Measurements from ENCODE around the gene MGLL.
A peak's percentile ranks its signal among the peaks of the same experiment; 100 is the strongest.

Gene MGLL

DNA sequence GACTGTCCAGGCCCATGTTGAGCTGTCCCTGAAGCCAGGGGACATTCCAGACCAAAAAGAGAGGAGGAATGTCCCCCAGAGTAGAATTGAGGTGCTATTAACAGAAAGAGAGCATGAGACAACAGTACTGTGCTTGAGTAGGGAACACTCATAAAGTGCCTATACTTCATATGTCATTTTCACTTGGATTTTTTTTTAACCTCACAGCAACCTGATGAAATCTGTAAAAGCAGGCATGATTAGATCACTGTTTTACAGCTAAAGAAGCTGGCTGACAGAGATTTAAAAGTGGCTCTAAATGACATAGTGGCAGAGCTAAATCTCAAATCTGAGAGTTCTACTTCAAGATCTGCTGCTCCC lies 174.5 kb downstream of the MGLL start:
- Histone ChIP-seq H3K27me3 (no peaks in the 10 kb centered on the region), H3K4me2 (no peak overlapping the region), H3K36me3 (peaks cover 0 to 7% (median 0%) of the 10 kb centered on the region in 11 experiments; a peak in 1 of 22 replicates), H3K4me1 (peaks cover 15 to 42% (median 30%) of the 10 kb centered on the region in 10 experiments), H4K20me1 (no peaks in the 10 kb centered on the region; a peak in 1 of 22 replicates), H3K9me3 (replicated peaks in 1 of 11) (no peaks in the 10 kb centered on the region), H3K27ac (no peak overlapping the region), H3K4me3 (no peak overlapping the region), H3K9ac (no peak overlapping the region)
- no peak for TF ChIP-seq Cebpa-rat (IDR thresholded peaks at IDR 0.05)

DNA sequence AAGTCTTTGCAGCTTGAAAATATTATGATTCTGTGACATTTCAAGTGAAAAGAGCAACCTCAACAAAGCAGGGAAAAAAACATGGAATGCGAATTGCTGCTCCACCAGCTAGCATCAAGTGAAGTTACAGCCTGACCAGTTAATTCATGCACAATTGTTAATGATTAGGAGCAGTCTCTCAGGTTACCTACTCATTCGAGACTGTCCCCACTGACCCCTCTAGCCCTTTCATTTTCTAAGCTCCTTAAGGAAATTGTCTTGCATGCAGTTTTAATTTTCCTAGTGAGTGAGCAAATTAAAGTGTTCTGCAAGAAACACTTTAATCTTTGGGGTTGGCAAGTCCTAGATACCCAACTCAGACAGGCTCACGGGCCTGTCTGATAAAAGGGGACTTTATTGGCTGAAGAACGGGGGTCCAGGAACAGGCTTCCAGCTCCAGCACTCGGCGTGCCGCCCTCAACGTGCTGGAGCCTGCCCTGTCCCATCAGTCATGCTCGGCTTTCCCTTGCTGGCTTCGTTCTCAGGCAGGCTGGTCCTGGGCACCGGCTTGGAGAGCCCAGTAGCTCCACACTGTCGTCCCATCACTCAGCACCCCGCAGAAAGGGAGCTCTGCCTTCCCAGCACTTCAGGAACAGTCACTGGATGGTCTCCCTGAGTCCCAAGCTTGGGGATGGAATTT lies 175.0 kb downstream of the MGLL start:
- Histone ChIP-seq H3K27me3 (no peaks in the 10 kb centered on the region), H3K4me3 (no peak overlapping the region), H3K9me3 (replicated peaks in 1 of 11) (no peaks in the 10 kb centered on the region), H3K27ac (no peak overlapping the region), H3K4me1 (peaks cover 15 to 42% (median 30%) of the 10 kb centered on the region in 10 experiments), H3K36me3 (peaks cover 0 to 7% (median 0%) of the 10 kb centered on the region in 11 experiments; a peak in 1 of 22 replicates), H3K9ac (no peak overlapping the region), H4K20me1 (no peaks in the 10 kb centered on the region; a peak in 1 of 22 replicates), H3K4me2 (peak overlapping the region in 1 of 11 experiments; percentile 86; a peak in 1 of 22 replicates)
- TF ChIP-seq Cebpa-rat (IDR thresholded peaks at IDR 0.05): no peak

DNA sequence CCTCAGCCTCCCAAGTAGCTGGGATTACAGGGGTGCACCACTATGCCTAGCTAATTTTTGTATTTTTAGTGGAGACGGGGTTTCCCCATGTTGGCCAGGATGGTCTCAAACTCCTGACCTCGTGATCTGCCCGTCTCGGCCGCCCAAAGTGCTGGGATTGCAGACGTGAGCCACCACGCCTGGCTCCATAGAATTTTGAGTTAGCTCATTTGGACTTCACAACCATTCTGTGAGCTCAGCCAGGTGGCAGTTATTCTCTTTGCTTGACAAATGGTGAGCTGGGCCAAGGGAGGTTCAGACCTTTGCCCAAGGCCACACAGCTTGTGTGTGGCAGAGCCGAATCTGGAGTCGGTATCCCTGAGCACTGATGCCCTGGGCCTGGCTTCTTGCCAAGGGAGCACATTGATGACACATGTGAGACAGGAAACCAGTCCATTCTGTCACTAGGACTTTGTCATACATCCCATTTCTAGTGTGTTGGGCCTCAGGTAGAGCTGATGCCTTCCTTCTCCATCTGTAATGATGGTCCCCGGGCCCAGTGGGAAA lies 175.7 kb downstream of the MGLL start:
- Histone ChIP-seq H3K4me3 (no peak overlapping the region), H3K9ac (no peak overlapping the region), H3K36me3 (peaks cover 0 to 7% (median 0%) of the 10 kb centered on the region in 11 experiments; a peak in 1 of 22 replicates), H3K9me3 (replicated peaks in 1 of 11) (no peaks in the 10 kb centered on the region), H3K4me2 (peak overlapping the region in 5 of 11 experiments; percentile 14 to 98 (median 84); a peak in 5 of 22 replicates), H3K27ac (no peak overlapping the region), H4K20me1 (no peaks in the 10 kb centered on the region; a peak in 1 of 22 replicates), H3K4me1 (peaks cover 15 to 42% (median 30%) of the 10 kb centered on the region in 10 experiments), H3K27me3 (no peaks in the 10 kb centered on the region)
- TF ChIP-seq Cebpa-rat (IDR thresholded peaks at IDR 0.05): no peak

DNA sequence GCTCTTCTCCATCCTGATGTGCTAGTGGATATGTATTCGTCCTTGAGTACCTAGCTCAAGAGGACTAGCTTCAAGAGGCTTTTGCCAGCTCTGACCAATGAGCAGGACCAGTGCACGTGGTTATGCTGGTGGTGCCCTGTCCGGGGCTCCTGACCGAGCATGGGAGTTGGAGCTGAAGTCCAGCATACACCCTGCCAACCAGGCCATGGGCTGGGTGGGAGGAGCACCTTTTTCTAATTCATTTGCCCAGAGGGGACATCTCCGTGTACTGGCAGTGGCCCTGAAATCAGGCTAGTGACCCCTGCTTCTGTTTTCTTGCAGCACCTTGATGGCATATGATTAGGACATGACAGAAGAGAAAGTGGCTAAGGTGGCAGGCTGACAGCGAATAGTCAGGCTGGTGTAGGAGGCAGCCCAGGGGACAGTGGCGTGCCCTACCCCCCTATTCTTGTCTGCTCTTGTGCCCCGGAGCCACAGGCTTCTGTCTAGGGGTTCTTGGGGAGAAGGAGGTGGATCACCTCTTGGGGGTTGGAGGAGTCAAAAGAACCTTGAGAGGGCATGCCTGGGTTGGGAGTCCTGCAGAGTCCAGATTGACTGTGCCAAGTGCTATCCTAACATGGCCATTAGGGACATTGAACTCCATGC lies 176.8 kb downstream of the MGLL start:
- no peaks in the 10 kb centered on the region; a peak in 1 of 22 replicates for H4K20me1 ChIP-seq
- peaks cover 15 to 42% (median 30%) of the 10 kb centered on the region in 10 experiments for H3K4me1 ChIP-seq
- peak overlapping the region; percentile 72 to 98 (median 85); a peak in 21 of 22 replicates for H3K4me2 ChIP-seq
- no peak overlapping the region for H3K27ac ChIP-seq
- H3K36me3 ChIP-seq: peaks cover 0 to 14% (median 0%) of the 10 kb centered on the region in 11 experiments; a peak in 2 of 22 replicates
- H3K4me3 ChIP-seq: no peak overlapping the region
- no peaks in the 10 kb centered on the region for H3K27me3 ChIP-seq
- H3K9me3 ChIP-seq (replicated peaks in 1 of 11): no peaks in the 10 kb centered on the region
- TF ChIP-seq Cebpa-rat (IDR thresholded peaks at IDR 0.05): no peak
- H3K9ac ChIP-seq: no peak overlapping the region

DNA sequence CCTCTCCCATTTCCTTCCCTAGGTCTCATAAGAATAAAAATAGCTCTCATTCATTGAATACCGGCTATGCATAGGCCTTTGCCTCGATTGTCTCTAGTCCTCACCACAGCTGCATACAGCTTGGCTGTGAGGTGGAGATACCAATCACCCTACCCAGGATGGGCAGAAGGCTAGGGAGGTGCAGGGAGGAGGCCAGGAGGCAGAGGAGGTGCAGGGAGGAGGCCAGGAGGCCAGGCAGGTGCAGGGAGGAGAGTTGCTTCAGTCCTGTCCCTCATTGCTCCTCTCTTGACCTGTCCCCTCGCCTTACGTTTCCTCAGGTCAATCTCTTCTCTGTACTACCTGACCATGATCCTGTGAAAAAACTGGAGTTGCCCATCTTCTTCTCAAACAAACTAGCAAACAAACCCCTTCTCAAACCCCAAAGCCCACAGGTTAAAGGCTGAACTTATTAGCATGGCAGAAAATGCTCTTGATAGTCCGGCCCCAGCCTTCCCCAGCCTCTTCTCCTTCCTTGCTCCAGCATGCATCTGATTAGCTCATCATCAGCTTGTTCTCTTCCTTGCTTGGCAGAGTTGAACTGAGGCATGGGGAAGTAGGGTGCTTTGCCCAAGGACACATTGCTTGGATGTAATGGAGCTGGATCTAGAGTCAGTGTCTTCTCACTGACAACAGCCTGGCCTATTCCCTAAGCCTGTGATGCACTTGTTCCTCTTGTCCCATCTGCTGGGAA lies 177.5 kb downstream of the MGLL start:
- Histone ChIP-seq H3K9ac (peak overlapping the region in 2 of 11 experiments; percentile 2 to 19; a peak in 2 of 22 replicates), H3K27me3 (no peaks in the 10 kb centered on the region), H3K4me2 (peak overlapping the region; percentile 72 to 98 (median 85)), H3K36me3 (peaks cover 0 to 14% (median 0%) of the 10 kb centered on the region in 11 experiments; a peak in 4 of 22 replicates), H3K4me1 (peaks cover 15 to 42% (median 30%) of the 10 kb centered on the region in 10 experiments), H3K27ac (0 out of 22 replicates have a peak overlapping the region, but pooled peaks of 1 of the 11 experiments have one; percentile 1), H4K20me1 (no peaks in the 10 kb centered on the region; a peak in 1 of 22 replicates), H3K4me3 (peak overlapping the region in 3 of 10 experiments; percentile 1 to 34 (median 3); a peak in 2 of 20 replicates), H3K9me3 (replicated peaks in 1 of 11) (no peaks in the 10 kb centered on the region)
- TF ChIP-seq Cebpa-rat (IDR thresholded peaks at IDR 0.05): no peak

DNA sequence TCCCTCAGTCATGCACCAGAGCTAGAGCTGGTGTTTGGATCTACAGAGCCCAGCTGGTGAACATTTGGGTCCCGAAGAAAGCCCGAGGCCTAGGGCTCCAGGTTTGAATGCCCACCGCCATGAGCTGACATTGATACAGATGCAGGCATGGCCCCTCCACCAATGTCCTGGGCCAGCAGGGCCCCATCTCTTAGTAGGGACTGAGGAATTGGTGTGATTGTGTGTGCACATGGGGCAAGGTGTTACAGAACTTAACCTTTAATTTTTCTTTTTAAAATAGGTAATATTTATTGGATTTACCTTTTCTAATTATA lies 182.3 kb downstream of the MGLL start:
- TF ChIP-seq Cebpa-rat (IDR thresholded peaks at IDR 0.05): no peak
- Histone ChIP-seq H3K4me3 (no peak overlapping the region), H3K27ac (no peak overlapping the region), H3K27me3 (no peaks in the 10 kb centered on the region), H3K9ac (no peak overlapping the region), H4K20me1 (peaks cover 0 to 10% (median 0%) of the 10 kb centered on the region in 11 experiments; a peak in 3 of 22 replicates), H3K9me3 (replicated peaks in 1 of 11) (no peaks in the 10 kb centered on the region), H3K4me1 (peaks cover 17 to 47% (median 36%) of the 10 kb centered on the region in 10 experiments), H3K36me3 (peaks cover 0 to 9% (median 0%) of the 10 kb centered on the region in 11 experiments; a peak in 3 of 22 replicates), H3K4me2 (no peak overlapping the region)

DNA sequence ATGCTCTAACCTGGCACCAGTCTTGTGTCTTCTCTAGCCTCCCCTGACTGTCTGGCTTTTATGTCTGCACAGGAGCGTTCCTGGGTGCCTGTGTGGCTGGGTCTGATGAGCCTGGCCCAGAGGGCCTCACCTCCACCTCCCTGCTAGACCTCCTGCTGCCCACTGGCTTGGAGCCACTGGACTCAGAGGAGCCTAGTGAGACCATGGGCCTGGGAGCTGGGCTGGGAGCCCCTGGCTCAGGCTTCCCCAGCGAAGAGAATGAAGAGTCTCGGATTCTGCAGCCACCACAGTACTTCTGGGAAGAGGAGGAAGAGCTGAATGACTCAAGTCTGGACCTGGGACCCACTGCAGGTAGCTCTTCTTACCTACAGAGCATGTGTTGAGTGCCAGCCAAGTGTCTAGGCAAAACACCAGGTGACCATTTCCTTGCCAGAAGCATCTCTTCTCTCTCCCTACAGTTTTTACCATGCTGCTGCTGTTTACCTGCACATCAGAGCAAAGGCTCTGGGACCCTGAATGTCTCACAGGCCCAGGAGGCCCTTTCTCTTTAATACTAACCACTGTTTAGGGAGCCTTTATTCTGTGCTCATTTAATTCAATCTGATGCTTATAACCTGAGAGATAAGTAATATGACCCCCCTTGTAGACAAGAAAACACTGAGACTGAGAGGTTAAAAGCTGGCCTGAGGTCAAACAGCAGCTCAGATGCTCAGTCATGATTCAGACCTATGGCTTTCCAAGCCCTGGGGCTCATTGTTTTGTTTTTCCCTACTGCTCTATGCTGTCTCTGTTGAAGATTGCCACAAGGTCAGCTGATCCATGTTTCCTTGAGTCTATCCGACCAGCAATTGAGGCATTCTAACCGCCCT lies 182.9 kb downstream of the MGLL start:
- TF ChIP-seq Cebpa-rat (IDR thresholded peaks at IDR 0.05): no peak
- no peak overlapping the region for H3K9ac ChIP-seq
- H3K4me2 ChIP-seq: 0 out of 22 replicates have a peak overlapping the region, but pooled peaks of 2 of the 11 experiments have one; percentile 2
- H3K36me3 ChIP-seq: peaks cover 0 to 9% (median 0%) of the 10 kb centered on the region in 11 experiments; a peak in 3 of 22 replicates
- no peak overlapping the region for H3K4me3 ChIP-seq
- H3K27me3 ChIP-seq: no peaks in the 10 kb centered on the region
- H4K20me1 ChIP-seq: peaks cover 0 to 10% (median 0%) of the 10 kb centered on the region in 11 experiments; a peak in 3 of 22 replicates
- H3K4me1 ChIP-seq: peaks cover 11 to 41% (median 30%) of the 10 kb centered on the region in 10 experiments
- no peak overlapping the region for H3K27ac ChIP-seq
- no peaks in the 10 kb centered on the region for H3K9me3 ChIP-seq (replicated peaks in 1 of 11)
